Measurements from ENCODE around the gene POLR2E. TPM values are rescaled to one million over a fixed set of nuclear protein-coding genes. Genes with fewer than 3 reads are reported as not detected.

POLR2E gene
- total and polyA plus RNA-seq, 5 experiments from 2014 or later = 88.0 to 233 (median 159) TPM

GRCh38 chr19:1055028-1055425 lies 40.1 kb downstream of the POLR2E start:
- Mint-ChIP-seq H3K27ac (no peak overlapping the region), H3K9me3 (peaks cover 0 to 39% (median 17%) of the 10 kb centered on the region in 9 donors), H3K36me3 (peaks cover 14 to 44% (median 41%) of the 10 kb centered on the region in 3 donors), H3K4me3 (no peak overlapping the region), H3K27me3 (no peaks in the 10 kb centered on the region), H3K4me1 (peaks cover 18 to 39% (median 24%) of the 10 kb centered on the region in 4 donors)
- DNase-seq (no peak), ATAC-seq (no peak)
- POLR2A ChIA-PET = interaction anchor here (0.5 to 8.4 kb wide), 6 partner anchors 11 to 112 kb away, joined by 3 to 173 read pairs (median 38); partner anchors contain the start of genes ABCA7 and ARHGAP45

DNA sequence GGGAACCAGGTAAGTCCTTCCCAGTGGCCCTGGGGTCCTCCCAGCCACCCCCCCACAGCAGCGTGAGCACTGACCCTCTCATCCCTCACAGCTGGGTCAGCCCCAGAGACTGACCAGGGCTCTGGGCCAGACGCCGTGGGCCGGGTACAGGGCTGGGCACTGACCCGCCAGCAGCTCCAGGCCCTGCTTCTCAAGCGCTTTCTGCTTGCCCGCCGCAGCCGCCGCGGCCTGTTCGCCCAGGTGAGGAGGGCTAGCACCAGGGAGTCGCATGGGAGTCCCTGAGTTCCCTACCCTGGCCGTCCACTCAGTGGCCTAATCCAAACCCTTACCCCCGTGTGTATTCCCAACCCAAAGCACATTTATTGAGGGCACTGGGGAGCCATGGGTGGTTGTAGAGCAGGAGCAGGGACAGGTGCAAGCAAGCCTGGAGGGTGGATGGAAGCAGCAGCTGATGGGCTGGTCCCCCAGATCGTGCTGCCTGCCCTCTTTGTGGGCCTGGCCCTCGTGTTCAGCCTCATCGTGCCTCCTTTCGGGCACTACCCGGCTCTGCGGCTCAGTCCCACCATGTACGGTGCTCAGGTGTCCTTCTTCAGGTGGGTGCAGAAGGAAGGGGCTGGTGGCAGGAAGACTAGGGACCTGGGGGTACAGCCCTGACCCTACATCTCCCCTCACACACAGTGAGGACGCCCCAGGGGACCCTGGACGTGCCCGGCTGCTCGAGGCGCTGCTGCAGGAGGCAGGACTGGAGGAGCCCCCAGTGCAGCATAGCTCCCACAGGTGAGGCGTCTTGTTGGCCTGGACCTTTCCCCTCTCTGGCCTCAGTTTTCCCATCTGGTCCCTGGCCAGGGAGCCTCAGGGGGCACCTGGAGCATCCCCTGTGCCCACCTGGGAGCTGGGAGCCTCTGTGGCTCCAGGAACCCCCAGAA lies 40.8 kb downstream of the POLR2E start:
- Mint-ChIP-seq H3K4me1 (peaks cover 18 to 35% (median 24%) of the 10 kb centered on the region in 4 donors), H3K36me3 (peaks cover 14 to 43% (median 36%) of the 10 kb centered on the region in 3 donors), H3K4me3 (no peak overlapping the region), H3K27me3 (no peaks in the 10 kb centered on the region), H3K9me3 (peaks cover 0 to 35% (median 17%) of the 10 kb centered on the region in 9 donors), H3K27ac (no peak overlapping the region)
- ATAC-seq = no peak
- DNase-seq = no peak
- POLR2A ChIA-PET = interaction anchor here (0.5 to 8.4 kb wide), 9 partner anchors 12 to 215 kb away, joined by 3 to 173 read pairs (median 3); partner anchors contain the start of genes ABCA7, ARHGAP45, CIRBP and CNN2

- H3K4me1 Mint-ChIP-seq = peaks cover 16 to 34% (median 22%) of the 10 kb centered on the region in 4 donors
- H3K36me3 Mint-ChIP-seq = peaks cover 14 to 38% (median 30%) of the 10 kb centered on the region in 3 donors
- no peak for ATAC-seq
- no peak overlapping the region for H3K4me3 Mint-ChIP-seq
- no peaks in the 10 kb centered on the region for H3K27me3 Mint-ChIP-seq
- POLR2A ChIA-PET = interaction anchor here (1.2 to 8.4 kb wide), 7 partner anchors 12 to 216 kb away, joined by 3 to 173 read pairs (median 4); partner anchors contain the start of genes ABCA7, ARHGAP45, CIRBP and CNN2
- peak overlapping the region in 4 of 10 donors; percentile 20 to 77 (median 52) for H3K27ac Mint-ChIP-seq
- peaks cover 0 to 30% (median 17%) of the 10 kb centered on the region in 9 donors for H3K9me3 Mint-ChIP-seq
- DNase-seq = no peak
Observed at GRCh38 chr19:1053176-1054101, 41.7 kb downstream of the POLR2E start.

GRCh38 chr19:1052349-1052975 lies 42.7 kb downstream of the POLR2E start:
- Mint-ChIP-seq H3K27ac (peak overlapping the region in 3 of 10 donors; percentile 48 to 77 (median 55)), H3K9me3 (peaks cover 0 to 21% (median 12%) of the 10 kb centered on the region in 9 donors), H3K4me1 (peaks cover 7 to 24% (median 14%) of the 10 kb centered on the region in 4 donors), H3K4me3 (no peak overlapping the region), H3K36me3 (peaks cover 11 to 28% (median 20%) of the 10 kb centered on the region in 3 donors), H3K27me3 (no peaks in the 10 kb centered on the region)
- DNase-seq = no peak
- POLR2A ChIA-PET = interaction anchor here (4.8 to 8.4 kb wide), 4 partner anchors 13 to 30 kb away, joined by 31 to 173 read pairs (median 58); partner anchors contain the start of genes ABCA7 and ARHGAP45
- peak in 1 of 2 donors; percentile 14 for ATAC-seq

DNA sequence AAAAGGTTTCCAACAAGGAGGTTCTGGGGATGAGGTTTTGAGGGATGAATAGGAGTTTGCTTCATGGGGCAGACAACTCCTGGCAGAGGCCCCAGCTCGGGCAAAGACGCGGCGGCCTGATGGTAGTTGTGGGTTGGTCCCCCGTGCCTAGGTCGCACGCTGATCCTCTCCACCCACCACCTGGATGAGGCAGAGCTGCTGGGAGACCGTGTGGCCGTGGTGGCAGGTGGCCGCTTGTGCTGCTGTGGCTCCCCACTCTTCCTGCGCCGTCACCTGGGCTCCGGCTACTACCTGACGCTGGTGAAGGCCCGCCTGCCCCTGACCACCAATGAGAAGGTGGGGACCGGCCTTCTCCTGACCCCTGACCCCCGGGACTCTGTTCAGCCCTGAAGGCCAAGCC lies 43.4 kb downstream of the POLR2E start:
- ATAC-seq (no peak), DNase-seq (peak in 1 of 10 donors; percentile 5)
- Mint-ChIP-seq H3K9me3 (peaks cover 0 to 15% (median 5%) of the 10 kb centered on the region in 9 donors), H3K4me1 (peaks cover 2 to 18% (median 8%) of the 10 kb centered on the region in 4 donors), H3K4me3 (no peak overlapping the region), H3K27ac (peak overlapping the region in 2 of 10 donors; percentile 43 to 77), H3K36me3 (peaks cover 6 to 23% (median 13%) of the 10 kb centered on the region in 3 donors), H3K27me3 (no peaks in the 10 kb centered on the region)
- POLR2A ChIA-PET = interaction anchor here (1.0 to 8.4 kb wide), 4 partner anchors 12 to 31 kb away, joined by 3 to 173 read pairs (median 37); partner anchors contain the start of genes ABCA7, ARHGAP45 and CNN2

- peak overlapping the region in 3 of 10 donors; percentile 43 to 77 (median 69) for H3K27ac Mint-ChIP-seq
- peaks cover 0 to 9% (median 0%) of the 10 kb centered on the region in 9 donors for H3K9me3 Mint-ChIP-seq
- peaks cover 2 to 13% (median 3%) of the 10 kb centered on the region in 4 donors for H3K4me1 Mint-ChIP-seq
- ATAC-seq (no peak), DNase-seq (no peak)
- peaks cover 0 to 19% (median 7%) of the 10 kb centered on the region in 3 donors for H3K36me3 Mint-ChIP-seq
- H3K4me3 Mint-ChIP-seq = no peak overlapping the region
- POLR2A ChIA-PET = interaction anchor here (0.9 to 8.4 kb wide), 6 partner anchors 9 to 141 kb away, joined by 3 to 173 read pairs (median 17); partner anchors contain the start of genes ABCA7, ARHGAP45 and CNN2
- H3K27me3 Mint-ChIP-seq = no peaks in the 10 kb centered on the region
Observed at GRCh38 chr19:1050989-1051788, 44.0 kb downstream of the POLR2E start.

GRCh38 chr19:1049800-1050199 lies 45.4 kb downstream of the POLR2E start:
- ATAC-seq (no peak), DNase-seq (no peak)
- no peak overlapping the region for H3K4me3 Mint-ChIP-seq
- peak overlapping the region in 2 of 10 donors; percentile 3 to 67 for H3K27ac Mint-ChIP-seq
- peaks cover 0 to 18% (median 5%) of the 10 kb centered on the region in 3 donors for H3K36me3 Mint-ChIP-seq
- no peaks in the 10 kb centered on the region for H3K27me3 Mint-ChIP-seq
- peaks cover 2 to 14% (median 4%) of the 10 kb centered on the region in 4 donors for H3K4me1 Mint-ChIP-seq
- peaks cover 0 to 3% (median 0%) of the 10 kb centered on the region in 9 donors for H3K9me3 Mint-ChIP-seq
- POLR2A ChIA-PET = interaction anchor here (0.5 to 6.4 kb wide), 6 partner anchors 10 to 66 kb away, joined by 3 to 43 read pairs (median 4); partner anchors contain the start of genes ABCA7 and ARHGAP45

- ATAC-seq (no peak), DNase-seq (no peak)
- Mint-ChIP-seq H3K9me3 (peaks cover 0 to 3% (median 0%) of the 10 kb centered on the region in 9 donors), H3K36me3 (peaks cover 0 to 24% (median 2%) of the 10 kb centered on the region in 3 donors), H3K27me3 (no peaks in the 10 kb centered on the region), H3K4me3 (no peak overlapping the region), H3K4me1 (peaks cover 2 to 14% (median 4%) of the 10 kb centered on the region in 4 donors), H3K27ac (no peak overlapping the region)
- POLR2A ChIA-PET = interaction anchor here (0.5 to 6.4 kb wide), 10 partner anchors 8 to 67 kb away, joined by 3 to 43 read pairs (median 4); partner anchors contain the start of genes ABCA7, ARHGAP45, CNN2 and RNU6-2
Observed at GRCh38 chr19:1049106-1049505, 46.1 kb downstream of the POLR2E start.

- POLR2A ChIA-PET = interaction anchor here (0.7 to 6.4 kb wide), 13 partner anchors 8 to 159 kb away, joined by 3 to 43 read pairs (median 5); partner anchors contain the start of genes ABCA7, ARHGAP45 and CNN2
- ATAC-seq (no peak), DNase-seq (no peak)
- no peaks in the 10 kb centered on the region for H3K9me3 Mint-ChIP-seq
- H3K4me3 Mint-ChIP-seq = no peak overlapping the region
- H3K27ac Mint-ChIP-seq = no peak overlapping the region
- peaks cover 0 to 26% (median 2%) of the 10 kb centered on the region in 3 donors for H3K36me3 Mint-ChIP-seq
- peaks cover 2 to 14% (median 3%) of the 10 kb centered on the region in 4 donors for H3K4me1 Mint-ChIP-seq
- no peaks in the 10 kb centered on the region for H3K27me3 Mint-ChIP-seq
Observed at GRCh38 chr19:1047696-1048147, 47.5 kb downstream of the POLR2E start.
